ENCODE data around the gene ALOX5.

DNA sequence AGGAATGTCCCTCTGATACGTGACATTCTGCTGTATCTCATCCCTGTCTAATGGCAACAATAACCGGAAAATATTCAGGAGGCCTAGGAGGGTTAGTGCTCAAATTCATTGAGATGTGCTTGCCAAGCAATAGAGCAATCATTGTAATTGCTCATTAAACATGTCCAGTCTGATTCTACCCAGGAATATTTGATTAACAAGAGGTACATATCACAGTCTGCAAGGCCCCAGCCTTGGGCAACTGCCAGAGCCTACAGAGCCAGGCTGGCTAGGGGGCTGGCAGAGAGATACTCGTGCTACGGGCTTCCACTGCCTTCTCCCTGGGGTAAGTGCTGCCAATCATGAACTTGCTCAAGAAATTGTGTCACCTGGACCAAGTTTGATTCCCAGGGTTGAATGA, 99.1 kb downstream of the ALOX5 start:
- no peak for TF ChIP-seq POLR2AphosphoS5 (IDR thresholded peaks at IDR 0.05; ENCODE audit: low read depth, low read length)
- TF ChIP-seq TAF1 (IDR thresholded peaks at IDR 0.05; ENCODE audit: borderline replicate concordance, insufficient read depth, low read length), result no peak
